ENCODE measurements around the gene PTPRJ.

PTPRJ gene

GRCh38 chr11:48075637-48076036 is 95.3 kb downstream of the PTPRJ start:
- H3K4me3 ChIP-seq (ENCODE audit: low read depth, low read length): no peak overlapping the region
- TF ChIP-seq CTCF (IDR thresholded peaks at IDR 0.05; ENCODE audit: low read depth, low read length): no peak

- no peak for TF ChIP-seq CTCF (IDR thresholded peaks at IDR 0.05; ENCODE audit: low read depth, low read length)
- H3K4me3 ChIP-seq (ENCODE audit: low read depth, low read length): no peak overlapping the region
These were observed 96.9 kb downstream of the PTPRJ start for GRCh38 chr11:48077251-48077650.

GRCh38 chr11:48078689-48079088 is 98.3 kb downstream of the PTPRJ start:
- no peak for TF ChIP-seq CTCF (IDR thresholded peaks at IDR 0.05; ENCODE audit: low read depth, low read length)
- no peak overlapping the region for H3K4me3 ChIP-seq (ENCODE audit: low read depth, low read length)

GRCh38 chr11:48079596-48079995 is 99.2 kb downstream of the PTPRJ start:
- TF ChIP-seq CTCF (IDR thresholded peaks at IDR 0.05; ENCODE audit: low read depth, low read length): no peak
- H3K4me3 ChIP-seq (ENCODE audit: low read depth, low read length): no peak overlapping the region

GRCh38 chr11:48080301-48080861 is 100.0 kb downstream of the PTPRJ start:
- no peak for TF ChIP-seq CTCF (IDR thresholded peaks at IDR 0.05; ENCODE audit: low read depth, low read length)
- H3K4me3 ChIP-seq (ENCODE audit: low read depth, low read length): no peak overlapping the region

- no peak for TF ChIP-seq CTCF (IDR thresholded peaks at IDR 0.05; ENCODE audit: low read depth, low read length)
- no peak overlapping the region for H3K4me3 ChIP-seq (ENCODE audit: low read depth, low read length)
These were observed 101.0 kb downstream of the PTPRJ start for GRCh38 chr11:48081151-48082010.

- no peak overlapping the region for H3K4me3 ChIP-seq (ENCODE audit: low read depth, low read length)
- no peak for TF ChIP-seq CTCF (IDR thresholded peaks at IDR 0.05; ENCODE audit: low read depth, low read length)
These were observed 102.4 kb downstream of the PTPRJ start for GRCh38 chr11:48082771-48083170.
